ENCODE results near the gene BNIP1. TPM values are rescaled to one million over a fixed set of nuclear protein-coding genes. Genes with fewer than 3 reads are reported as not detected.

Gene BNIP1, protein sequence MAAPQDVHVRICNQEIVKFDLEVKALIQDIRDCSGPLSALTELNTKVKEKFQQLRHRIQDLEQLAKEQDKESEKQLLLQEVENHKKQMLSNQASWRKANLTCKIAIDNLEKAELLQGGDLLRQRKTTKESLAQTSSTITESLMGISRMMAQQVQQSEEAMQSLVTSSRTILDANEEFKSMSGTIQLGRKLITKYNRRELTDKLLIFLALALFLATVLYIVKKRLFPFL
- 14.4 to 16.4 TPM (median 15.5 TPM) in 5 replicates for total RNA-seq (2022; extraction: Qiagen RNA extraction)

DNA sequence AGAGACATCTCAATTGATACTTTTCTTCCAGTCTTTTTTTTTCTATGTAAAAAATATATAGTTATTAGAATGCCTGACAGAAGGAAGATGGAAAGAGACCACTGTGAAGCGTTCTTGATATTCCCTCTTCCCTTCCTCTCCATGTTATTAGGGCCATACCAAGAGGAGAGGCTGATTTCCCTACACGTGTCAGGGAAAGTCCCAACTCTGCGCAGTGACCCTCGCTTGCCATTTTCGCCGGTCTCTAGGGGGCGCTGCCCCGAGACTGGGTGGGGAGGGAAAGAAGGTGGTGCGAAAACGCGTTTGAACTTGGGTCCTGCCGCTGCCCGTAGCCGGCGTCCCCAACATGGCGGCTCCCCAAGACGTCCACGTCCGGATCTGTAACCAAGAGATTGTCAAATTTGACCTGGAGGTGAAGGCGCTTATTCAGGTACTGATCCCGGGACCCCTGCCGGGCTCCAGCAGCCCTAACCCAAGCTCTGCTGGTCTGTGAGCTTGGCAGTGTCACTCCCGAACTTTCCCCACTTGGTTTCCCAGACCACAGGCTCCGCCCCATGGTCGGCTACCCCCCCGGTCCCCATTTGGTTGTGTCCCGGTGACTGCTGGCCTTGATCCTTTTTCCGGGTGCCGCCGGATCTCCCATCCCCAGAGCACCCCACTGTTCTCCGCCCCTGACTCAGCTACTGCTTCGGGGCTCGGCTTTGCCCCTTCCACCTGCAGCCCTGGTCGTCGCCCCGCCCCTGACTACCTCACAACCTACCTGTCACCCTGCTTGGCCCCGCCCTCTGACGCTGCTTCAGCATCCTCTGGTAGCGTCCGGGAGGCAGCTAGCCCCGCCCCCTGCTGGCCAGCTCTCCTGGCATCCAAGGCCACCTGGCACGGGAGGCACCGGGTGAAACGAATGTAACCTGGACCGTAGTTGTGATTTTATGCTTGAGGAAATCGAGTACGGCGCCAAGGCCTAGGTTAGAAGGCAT is at the start of gene BNIP1:
BNIP1 (plus strand) TSS at position 332 of the 977 bp plus-strand sequence; CDS start at position 347, 15 bp downstream.

Other genes starting within 250 kb of the BNIP1 start
- 108 to 130 TPM (median 112 TPM) in 5 replicates for gene RPL26L1, start 185.1 kb upstream of the BNIP1 start, total RNA-seq (2022; extraction: Qiagen RNA extraction)
- gene ATP6V0E1, start 160.8 kb upstream of the BNIP1 start, total RNA-seq (2022; extraction: Qiagen RNA extraction): 255 to 395 TPM (median 324 TPM) in 5 replicates
- gene CREBRF, start 88.2 kb upstream of the BNIP1 start, total RNA-seq (2022; extraction: Qiagen RNA extraction): 1.5 to 3.5 TPM (median 3.1 TPM) in 5 replicates
- 10.4 to 15.5 TPM (median 13.8 TPM) in 5 replicates for gene NKX2-5, start 90.7 kb downstream of the BNIP1 start, total RNA-seq (2022; extraction: Qiagen RNA extraction)
- 33.1 to 44.7 TPM (median 36.9 TPM) in 5 replicates for gene STC2, start 183.9 kb downstream of the BNIP1 start, total RNA-seq (2022; extraction: Qiagen RNA extraction)

Measured in A549 treated with dexamethasone at 1 μM for 4 hours (cell line).